IgD-negative memory B cell (primary cell): ENCODE data around the gene LRP2. TPM values are rescaled to one million over a fixed set of nuclear protein-coding genes. Genes with fewer than 3 reads are reported as not detected.

Experiments used
- H3K27ac Mint-ChIP-seq, 3 donors: one replicate each; pipeline ENCODE4 v1.8.0; 2020 to 2022; ENCODE audit warnings: mild to moderate bottlenecking in 3 of 3, mixed read lengths in 3 of 3, moderate library complexity in 1 of 3
- H3K27me3 Mint-ChIP-seq: one replicate; pipeline ENCODE4 v1.8.0; 2021; ENCODE audit warnings: mixed read lengths
- H3K36me3 Mint-ChIP-seq: one replicate; pipeline ENCODE4 v1.8.0; 2020; ENCODE audit warnings: mild to moderate bottlenecking, mixed read lengths
- H3K4me1 Mint-ChIP-seq, 3 donors: one replicate each; pipeline ENCODE4 v1.8.0; 2020 to 2022; ENCODE audit warnings: mixed read lengths in 3 of 3, mild to moderate bottlenecking in 1 of 3
- H3K4me3 Mint-ChIP-seq, 4 donors: one replicate each; pipeline ENCODE4 v1.8.0; 2020 to 2022; ENCODE audit warnings: mild to moderate bottlenecking in 4 of 4, mixed read lengths in 4 of 4, moderate library complexity in 3 of 4
- H3K9me3 Mint-ChIP-seq, 3 donors: one replicate each; pipeline ENCODE4 v1.8.0; 2020 to 2021; ENCODE audit warnings: mixed read lengths in 3 of 3, mild to moderate bottlenecking in 1 of 3
- polyA plus RNA-seq: library from polyadenylated mRNA; unstranded; fragments of 300-500 nt; fragmentation: Illumina TruSeq; gene quantifications from one replicate; pipeline ENCODE4 v1.2.3, GENCODE V29; 2021

LRP2 gene
- polyA plus RNA-seq, 1 donor from 2014 or later = not detected

DNA sequence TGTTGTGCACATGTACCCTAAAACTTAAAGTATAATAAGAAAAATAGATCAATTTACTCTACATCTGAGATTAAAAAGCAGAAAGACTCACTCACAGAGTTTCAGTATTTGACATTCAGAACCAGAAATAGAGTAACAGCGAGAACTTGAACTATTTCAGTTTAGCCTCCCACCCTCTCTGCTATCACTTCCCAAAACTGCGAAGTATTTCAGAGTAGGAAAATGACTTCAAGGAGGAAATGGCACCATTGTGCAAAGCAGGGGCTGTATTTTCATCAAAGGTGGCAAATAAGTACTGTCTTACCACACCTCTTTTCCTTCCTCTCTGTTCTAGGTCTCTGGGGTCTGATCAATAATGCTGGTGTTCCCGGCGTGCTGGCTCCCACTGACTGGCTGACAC is 279.3 kb downstream of the LRP2 start:
- no peak overlapping the region for H3K27ac Mint-ChIP-seq
- H3K4me1 Mint-ChIP-seq = peaks cover 10 to 33% (median 11%) of the 10 kb centered on the region in 3 donors
- peaks cover 0 to 6% (median 4%) of the 10 kb centered on the region in 3 donors for H3K9me3 Mint-ChIP-seq
- H3K36me3 Mint-ChIP-seq = peaks cover 5% of the 10 kb centered on the region
- H3K27me3 Mint-ChIP-seq = no peaks in the 10 kb centered on the region
- peak overlapping the region in 3 of 4 donors; percentile 67 to 83 (median 72) for H3K4me3 Mint-ChIP-seq

GRCh38 chr2:169081551-169081950 is 280.8 kb downstream of the LRP2 start:
- H3K27ac Mint-ChIP-seq = no peak overlapping the region
- H3K4me3 Mint-ChIP-seq = no peak overlapping the region
- peaks cover 0 to 6% (median 4%) of the 10 kb centered on the region in 3 donors for H3K9me3 Mint-ChIP-seq
- H3K27me3 Mint-ChIP-seq = no peaks in the 10 kb centered on the region
- H3K36me3 Mint-ChIP-seq = peaks cover 5% of the 10 kb centered on the region
- peaks cover 10 to 33% (median 11%) of the 10 kb centered on the region in 3 donors for H3K4me1 Mint-ChIP-seq

GRCh38 chr2:169080250-169081069 is 281.9 kb downstream of the LRP2 start:
- H3K4me3 Mint-ChIP-seq = peak overlapping the region in 1 of 4 donors; percentile 11
- peaks cover 0 to 4% (median 4%) of the 10 kb centered on the region in 3 donors for H3K9me3 Mint-ChIP-seq
- peak overlapping the region in 1 of 3 donors; percentile 91 for H3K27ac Mint-ChIP-seq
- peaks cover 9 to 33% (median 10%) of the 10 kb centered on the region in 3 donors for H3K4me1 Mint-ChIP-seq
- peaks cover 4% of the 10 kb centered on the region for H3K36me3 Mint-ChIP-seq
- H3K27me3 Mint-ChIP-seq = no peaks in the 10 kb centered on the region

- no peak overlapping the region for H3K4me3 Mint-ChIP-seq
- H3K27ac Mint-ChIP-seq = no peak overlapping the region
- H3K9me3 Mint-ChIP-seq = no peaks in the 10 kb centered on the region
- no peaks in the 10 kb centered on the region for H3K27me3 Mint-ChIP-seq
- peaks cover 10 to 22% (median 15%) of the 10 kb centered on the region in 3 donors for H3K4me1 Mint-ChIP-seq
- peaks cover 4% of the 10 kb centered on the region for H3K36me3 Mint-ChIP-seq
Measured at GRCh38 chr2:169077674-169078240, 284.6 kb downstream of the LRP2 start.

Other genes starting within 250 kb of the LRP2 start
- 0.24 TPM for gene BBS5, start 117.0 kb upstream of the LRP2 start, polyA plus RNA-seq
- gene KLHL41, start 147.2 kb upstream of the LRP2 start, polyA plus RNA-seq = not detected
- 15.1 TPM for gene FASTKD1, start 211.3 kb upstream of the LRP2 start, polyA plus RNA-seq
- 92.5 TPM for gene PPIG, start 221.8 kb upstream of the LRP2 start, polyA plus RNA-seq